Liver (tissue), 3 donors: Measurements from ENCODE around the gene FRMD4A.

Source experiments
- FOXA1 ChIP-seq: IDR thresholded peaks from 2 replicates; pipeline ENCODE4 v1.6.1; 2016; ENCODE audit warnings: antibody characterized with exemption
- GABPA ChIP-seq, 2 donors: IDR thresholded peaks in 1 of 2; conservative IDR thresholded peaks in 1 of 2; 2 replicates each; pipeline ENCODE4 v1.6.1; 2016; ENCODE audit warnings: antibody characterized with exemption in 2 of 2, mild to moderate bottlenecking in 1 of 2, moderate library complexity in 1 of 2
- HNF4G ChIP-seq: IDR thresholded peaks from 2 replicates; pipeline ENCODE4 v1.6.1; 2016; ENCODE audit warnings: antibody characterized with exemption
- JUND ChIP-seq, 2 donors: IDR thresholded peaks; 2 replicates each; pipeline ENCODE4 v1.6.1; 2016; ENCODE audit warnings: antibody characterized with exemption in 2 of 2
- RAD21 ChIP-seq, 2 donors: IDR thresholded peaks; 2 replicates each; pipeline ENCODE4 v1.6.1; 2016; ENCODE audit warnings: antibody characterized with exemption in 2 of 2, mild to moderate bottlenecking in 2 of 2
- TAF1 ChIP-seq: conservative IDR thresholded peaks from 2 replicates; pipeline ENCODE4 v1.6.1; 2016; ENCODE audit warnings: antibody characterized with exemption, mild to moderate bottlenecking
- TF ChIP-seq, protein P1 (sequence below): fragments of 150-350 bp; IDR thresholded peaks from 2 replicates; pipeline ENCODE4 v1.5.1; 2017; ENCODE audit warnings: improper control_type of control experiment, low read depth, low read length; ENCODE audit not compliant: missing input control
- TF ChIP-seq, protein P2 (sequence below): IDR thresholded peaks from 2 replicates; pipeline ENCODE4 v1.6.1; 2016; ENCODE audit warnings: antibody characterized with exemption
- TF ChIP-seq, protein P3 (sequence below): IDR thresholded peaks from 2 replicates; pipeline ENCODE4 v1.6.1; 2016; ENCODE audit warnings: antibody characterized with exemption
- donor health status: healthy.
- donor health status: healthy.

DNA sequence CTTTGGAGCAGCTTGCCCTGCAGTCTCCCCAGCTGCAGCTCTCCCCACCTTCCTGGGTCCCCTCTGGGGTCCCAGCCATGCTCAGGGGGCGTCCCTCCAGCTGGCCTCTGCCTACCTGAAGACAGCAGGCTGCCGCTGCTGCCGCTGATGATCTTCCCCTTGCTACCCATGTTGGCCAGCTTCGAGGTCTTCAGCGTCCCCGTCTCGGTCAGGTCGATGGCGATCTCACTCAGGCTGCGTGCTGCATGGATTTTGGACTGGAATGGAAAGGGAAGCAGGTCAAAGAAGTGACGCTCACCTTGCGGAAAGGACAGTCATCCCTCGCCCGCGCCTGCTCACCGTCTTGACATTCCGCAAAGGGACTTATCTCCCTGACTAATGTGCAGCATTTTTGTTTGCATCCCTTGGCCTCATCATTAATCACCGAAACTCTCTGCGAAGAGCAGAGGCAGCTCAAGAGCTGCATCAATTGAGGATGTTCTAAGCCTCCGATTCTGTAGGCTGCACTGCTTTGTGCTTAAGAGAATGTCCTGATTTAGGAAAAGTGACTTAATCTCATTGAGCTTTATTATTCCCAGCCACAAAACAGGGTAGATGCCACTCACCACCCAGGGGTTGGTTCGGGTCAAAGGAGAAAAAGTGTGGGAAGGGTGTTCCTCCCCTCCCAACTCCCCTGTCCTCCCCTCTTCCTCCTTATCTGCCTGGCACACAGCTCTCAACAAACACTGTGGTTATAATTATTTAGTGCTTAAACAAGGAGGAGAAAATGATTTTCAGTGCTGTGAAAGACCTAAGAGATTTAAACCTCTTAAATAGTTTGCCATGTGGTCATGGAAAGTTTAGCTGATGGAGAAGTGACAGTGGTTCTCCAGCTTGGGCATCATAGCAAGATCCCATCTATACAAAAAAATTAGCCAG, 636.7 kb downstream of the FRMD4A start:
- TF ChIP-seq, protein P1, sequence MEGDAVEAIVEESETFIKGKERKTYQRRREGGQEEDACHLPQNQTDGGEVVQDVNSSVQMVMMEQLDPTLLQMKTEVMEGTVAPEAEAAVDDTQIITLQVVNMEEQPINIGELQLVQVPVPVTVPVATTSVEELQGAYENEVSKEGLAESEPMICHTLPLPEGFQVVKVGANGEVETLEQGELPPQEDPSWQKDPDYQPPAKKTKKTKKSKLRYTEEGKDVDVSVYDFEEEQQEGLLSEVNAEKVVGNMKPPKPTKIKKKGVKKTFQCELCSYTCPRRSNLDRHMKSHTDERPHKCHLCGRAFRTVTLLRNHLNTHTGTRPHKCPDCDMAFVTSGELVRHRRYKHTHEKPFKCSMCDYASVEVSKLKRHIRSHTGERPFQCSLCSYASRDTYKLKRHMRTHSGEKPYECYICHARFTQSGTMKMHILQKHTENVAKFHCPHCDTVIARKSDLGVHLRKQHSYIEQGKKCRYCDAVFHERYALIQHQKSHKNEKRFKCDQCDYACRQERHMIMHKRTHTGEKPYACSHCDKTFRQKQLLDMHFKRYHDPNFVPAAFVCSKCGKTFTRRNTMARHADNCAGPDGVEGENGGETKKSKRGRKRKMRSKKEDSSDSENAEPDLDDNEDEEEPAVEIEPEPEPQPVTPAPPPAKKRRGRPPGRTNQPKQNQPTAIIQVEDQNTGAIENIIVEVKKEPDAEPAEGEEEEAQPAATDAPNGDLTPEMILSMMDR = no peak
- TF ChIP-seq, protein P2, sequence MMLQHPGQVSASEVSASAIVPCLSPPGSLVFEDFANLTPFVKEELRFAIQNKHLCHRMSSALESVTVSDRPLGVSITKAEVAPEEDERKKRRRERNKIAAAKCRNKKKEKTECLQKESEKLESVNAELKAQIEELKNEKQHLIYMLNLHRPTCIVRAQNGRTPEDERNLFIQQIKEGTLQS = no peak
- no peak for TF ChIP-seq GABPA (IDR thresholded peaks at IDR 0.05 in 1 of 2, conservative IDR thresholded peaks at IDR 0.05 in 1 of 2)
- TF ChIP-seq JUND (IDR thresholded peaks at IDR 0.05) = no peak
- no peak for TF ChIP-seq FOXA1
- TF ChIP-seq, protein P3, sequence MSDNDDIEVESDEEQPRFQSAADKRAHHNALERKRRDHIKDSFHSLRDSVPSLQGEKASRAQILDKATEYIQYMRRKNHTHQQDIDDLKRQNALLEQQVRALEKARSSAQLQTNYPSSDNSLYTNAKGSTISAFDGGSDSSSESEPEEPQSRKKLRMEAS = no peak
- TF ChIP-seq RAD21 (IDR thresholded peaks at IDR 0.05) = no peak
- no peak for TF ChIP-seq TAF1
- no peak for TF ChIP-seq HNF4G
